Muscle of arm (tissue), 12 donors: ENCODE results near the gene CRYGN. TPM values are rescaled to one million over a fixed set of nuclear protein-coding genes. Genes with fewer than 3 reads are reported as not detected.

ENCODE experiments used
- DNase-seq: peaks from one replicate; pipeline ENCODE4 v3.0.0-alpha.2; 2013
- polyA plus RNA-seq, 12 donors: library from polyadenylated mRNA; unstranded; fragments of 120-200 nt; gene quantifications; one replicate each; pipeline ENCODE4 v1.2.1, GENCODE V29; 2013; ENCODE audit not compliant: insufficient read length in 12 of 12

Gene CRYGN
- polyA plus RNA-seq, 12 donors = 0.12 to 0.82 (median 0.21) TPM; not detected in 5

GRCh38 chr7:151392426-151392825, 47.5 kb downstream of the CRYGN start:
- no peak for DNase-seq

- DNase-seq = no peak
These were observed 47.9 kb downstream of the CRYGN start for GRCh38 chr7:151392002-151392401.

GRCh38 chr7:151391358-151391730, 48.6 kb downstream of the CRYGN start:
- no peak for DNase-seq

GRCh38 chr7:151390598-151391357, 49.2 kb downstream of the CRYGN start:
- DNase-seq = no peak

DNA sequence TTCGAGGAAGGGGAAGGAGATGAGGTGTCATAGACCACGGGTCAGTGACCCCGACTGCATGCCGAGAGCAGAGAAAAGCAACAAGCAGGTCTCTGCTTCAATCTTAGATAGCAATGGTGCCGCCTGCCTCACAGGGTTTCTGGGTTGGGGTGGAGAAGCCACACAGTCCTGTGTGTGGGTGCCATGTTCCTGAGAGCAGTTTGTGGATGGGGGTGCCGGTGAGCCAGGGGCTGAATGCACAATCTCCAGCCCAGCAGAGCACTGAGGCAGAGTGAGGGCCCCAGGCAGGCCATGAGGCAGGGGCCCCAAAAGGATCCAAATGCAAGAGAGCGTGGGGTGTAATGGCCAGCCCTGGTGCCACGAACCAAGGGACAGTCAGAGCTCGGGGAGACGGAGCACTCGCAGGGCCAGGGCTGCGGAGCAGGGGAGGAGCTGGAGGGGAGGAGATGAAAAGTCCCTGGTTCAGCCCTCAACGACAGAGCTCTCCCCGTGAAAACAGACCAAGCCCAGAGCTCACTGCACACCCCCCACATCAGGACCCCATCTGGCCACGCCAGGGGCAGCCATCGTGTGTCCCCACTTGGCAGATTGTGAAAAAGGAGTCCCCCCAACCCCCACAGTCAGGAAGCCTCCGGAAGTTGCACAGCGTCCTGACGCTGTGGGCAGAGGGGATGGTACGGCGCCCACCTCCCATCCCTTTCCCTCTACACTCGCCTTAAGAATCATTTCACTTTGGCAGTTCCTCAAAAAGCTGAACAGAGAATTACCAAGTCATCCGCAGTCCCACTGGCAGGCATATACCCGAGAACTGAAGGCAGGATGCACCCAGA, 50.0 kb downstream of the CRYGN start:
- DNase-seq = no peak

DNA sequence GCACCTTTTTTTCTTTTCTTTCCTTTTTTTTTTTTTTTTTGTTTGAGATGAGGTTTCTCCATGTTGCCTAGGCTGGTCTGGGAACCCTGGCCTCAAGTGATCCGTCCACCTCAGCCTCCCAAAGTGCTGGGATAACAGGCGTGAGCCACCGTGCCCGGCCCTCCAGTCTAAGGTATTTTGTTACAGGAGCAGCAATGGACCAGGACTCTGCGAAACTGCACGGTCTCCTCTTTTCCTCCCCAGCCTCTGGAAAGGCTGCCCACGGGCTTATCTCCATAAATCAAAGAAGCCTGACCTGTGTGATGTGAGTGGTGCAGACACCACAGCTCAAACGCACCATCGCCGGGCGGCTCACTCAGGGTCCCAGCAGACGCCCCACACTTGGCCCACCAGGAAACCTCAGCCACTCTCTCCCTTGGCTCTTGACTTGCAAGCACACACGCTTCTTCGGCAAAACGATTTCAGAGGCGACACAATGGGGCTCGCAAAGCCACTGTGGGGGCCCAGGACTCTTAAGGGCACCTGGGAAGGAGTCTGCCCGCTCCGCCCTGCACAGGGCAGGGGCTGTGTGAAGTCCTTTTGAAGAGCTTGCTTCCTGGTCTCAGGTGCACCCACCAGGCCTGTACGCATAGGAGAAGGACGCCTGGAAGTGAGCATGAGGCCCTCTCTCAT, 50.7 kb downstream of the CRYGN start:
- no peak for DNase-seq

DNA sequence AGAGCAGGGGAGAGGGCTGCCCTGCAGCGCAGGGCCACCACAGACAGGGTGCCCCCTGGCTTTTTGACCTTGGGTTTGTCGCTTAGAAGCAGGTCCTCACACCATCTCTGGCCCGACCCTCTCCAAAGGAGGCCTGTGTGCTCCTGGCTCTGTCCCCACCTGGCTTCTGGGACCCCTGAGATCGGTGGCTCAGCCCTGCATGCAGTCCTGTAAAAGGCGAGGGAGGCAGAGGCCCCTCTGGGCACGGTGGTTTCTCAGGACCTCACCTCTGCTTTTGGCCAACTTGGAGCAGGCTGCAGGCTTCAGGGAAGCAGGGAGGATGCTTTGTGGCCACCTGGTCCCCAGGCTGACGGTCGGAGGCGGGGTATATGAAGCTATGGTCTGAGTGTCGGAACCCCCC, 51.5 kb downstream of the CRYGN start:
- no peak for DNase-seq

GRCh38 chr7:151388007-151388297, 52.0 kb downstream of the CRYGN start:
- DNase-seq = no peak

DNA sequence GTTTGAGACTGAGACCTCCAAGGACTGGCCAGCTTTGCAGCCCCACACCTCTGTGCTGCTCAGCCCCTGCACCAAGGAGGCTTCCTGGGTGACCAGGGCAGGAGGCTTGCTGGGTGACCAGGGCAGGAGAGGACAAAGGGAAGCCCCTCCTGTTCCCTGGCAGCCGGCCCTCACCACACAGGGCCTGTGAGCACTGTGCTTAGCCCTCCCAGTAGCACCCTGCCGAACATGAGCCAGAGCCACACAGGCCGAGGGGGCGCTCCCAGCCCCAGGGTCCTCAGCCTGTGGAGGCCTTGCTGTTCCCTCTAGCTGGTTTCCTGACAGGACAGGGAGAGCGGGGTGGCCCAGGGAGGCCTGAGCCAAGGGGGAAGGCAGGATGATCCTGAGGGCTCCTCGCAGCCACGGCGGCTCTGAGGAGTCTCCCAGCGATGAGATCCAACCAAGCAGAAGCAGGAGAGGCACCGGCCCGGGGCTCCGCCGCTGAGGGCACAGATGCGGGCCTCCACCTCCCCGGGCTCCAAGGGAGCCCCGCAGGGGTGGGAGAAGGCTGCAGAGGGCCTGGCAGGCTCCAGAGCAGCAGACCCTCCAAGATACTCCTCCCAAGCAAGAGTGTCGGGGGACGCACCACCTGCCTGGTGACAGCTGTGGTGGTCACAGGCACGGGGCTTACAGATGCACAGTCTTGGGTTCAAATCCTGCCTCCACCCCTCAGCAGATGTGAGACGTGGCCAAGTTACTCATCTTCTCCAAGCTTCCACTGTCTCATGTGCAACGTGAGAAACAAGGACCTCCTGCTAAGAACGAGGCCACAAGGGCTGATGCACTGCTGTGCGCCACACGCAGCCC, 52.6 kb downstream of the CRYGN start:
- no peak for DNase-seq

- DNase-seq = no peak
These were observed 53.4 kb downstream of the CRYGN start for GRCh38 chr7:151386301-151387160.

- no peak for DNase-seq
These were observed 54.2 kb downstream of the CRYGN start for GRCh38 chr7:151385626-151386300.

GRCh38 chr7:151384776-151385625, 54.9 kb downstream of the CRYGN start:
- no peak for DNase-seq

DNA sequence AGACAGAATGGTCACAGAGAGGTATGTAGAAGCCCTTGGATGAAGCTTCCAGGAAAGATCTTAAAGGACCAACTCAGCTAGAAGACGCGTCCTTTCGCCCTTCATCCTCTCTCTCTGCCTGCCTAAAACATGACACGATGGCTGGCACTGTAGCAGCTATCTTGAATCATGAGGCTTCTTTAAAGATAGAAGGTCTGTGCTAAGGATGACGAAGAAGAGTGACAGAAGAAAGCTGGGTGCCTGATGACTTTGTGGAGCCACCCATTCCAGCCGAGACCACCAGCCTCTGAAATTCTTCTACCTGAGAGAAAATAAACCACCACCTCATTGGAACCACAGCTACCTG, 55.6 kb downstream of the CRYGN start:
- DNase-seq = no peak

GRCh38 chr7:151383638-151384351, 56.1 kb downstream of the CRYGN start:
- DNase-seq = no peak

DNA sequence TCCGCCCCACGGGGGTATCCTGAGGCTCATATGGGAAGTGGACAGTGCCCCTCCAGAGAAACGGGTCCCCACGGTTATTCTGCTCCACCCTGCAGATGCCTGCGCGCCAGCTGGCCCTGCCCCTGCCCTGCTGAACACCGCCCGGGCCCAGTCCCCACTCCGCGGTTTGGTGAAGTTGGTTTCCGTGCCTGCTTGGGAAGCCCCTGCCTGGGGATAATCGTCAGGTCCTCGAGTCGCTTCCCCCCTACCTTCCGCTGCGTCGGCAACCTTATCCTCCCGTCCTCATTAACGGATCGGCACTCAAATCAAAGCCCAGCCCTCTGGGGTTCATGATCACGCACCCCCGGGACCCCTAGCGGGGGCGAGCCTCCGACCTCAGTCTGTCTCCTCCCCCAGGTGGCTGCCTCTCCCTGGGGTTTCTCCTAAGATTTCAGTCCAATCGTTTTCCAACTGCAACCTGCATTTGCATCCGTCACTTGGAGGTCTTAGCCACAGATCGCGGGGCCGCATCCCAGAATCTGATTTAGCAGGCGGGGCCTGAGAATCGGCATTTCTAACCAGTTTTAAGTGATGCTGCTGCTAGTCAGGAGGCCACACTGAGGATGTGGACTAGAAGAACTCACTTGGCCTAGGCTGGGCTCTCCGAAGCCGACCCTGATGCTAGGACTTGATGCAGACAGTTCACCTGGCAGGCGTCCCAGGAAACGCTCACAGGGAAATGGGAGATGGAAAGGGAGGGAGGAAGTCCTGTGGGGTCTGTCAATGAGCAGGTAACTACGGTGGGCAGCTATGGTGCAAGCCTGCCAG, 57.7 kb downstream of the CRYGN start:
- DNase-seq = no peak

GRCh38 chr7:151381348-151382078, 58.4 kb downstream of the CRYGN start:
- no peak for DNase-seq

GRCh38 chr7:151381098-151381347, 58.9 kb downstream of the CRYGN start:
- no peak for DNase-seq
